ENCODE results near the gene ACKR1. TPM values are rescaled to one million over a fixed set of nuclear protein-coding genes. Genes with fewer than 3 reads are reported as not detected.

The ACKR1 gene
- total RNA-seq, 1 donor: not detected

DNA sequence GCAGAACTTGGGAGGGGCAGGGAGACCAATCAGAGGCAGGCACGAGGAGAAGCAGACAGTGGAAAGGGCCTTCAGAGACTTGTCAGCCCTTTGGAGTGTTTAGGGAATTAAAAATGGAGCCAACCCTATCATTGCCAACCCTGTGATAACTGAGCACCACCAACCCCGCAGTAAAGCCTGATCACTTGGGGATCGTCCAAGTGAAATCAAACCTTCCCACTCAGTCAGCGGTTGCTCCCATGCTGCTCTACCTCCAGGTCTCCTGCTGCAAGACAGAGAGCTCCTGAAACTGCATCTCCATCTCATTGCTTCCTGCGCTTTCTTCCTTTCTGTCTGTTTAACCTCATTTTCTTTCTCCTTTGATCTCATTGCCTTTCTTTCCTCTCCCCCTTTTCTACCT, 4.8 kb upstream of the ACKR1 start:
- no peak for TF ChIP-seq CTCF (IDR thresholded peaks at IDR 0.05; ENCODE audit: insufficient read depth, low read depth, low read length)
- H3K4me3 ChIP-seq (ENCODE audit: low read depth, low read length): no peak overlapping the region
- DNase-seq (ENCODE audit: low read depth): no peak

DNA sequence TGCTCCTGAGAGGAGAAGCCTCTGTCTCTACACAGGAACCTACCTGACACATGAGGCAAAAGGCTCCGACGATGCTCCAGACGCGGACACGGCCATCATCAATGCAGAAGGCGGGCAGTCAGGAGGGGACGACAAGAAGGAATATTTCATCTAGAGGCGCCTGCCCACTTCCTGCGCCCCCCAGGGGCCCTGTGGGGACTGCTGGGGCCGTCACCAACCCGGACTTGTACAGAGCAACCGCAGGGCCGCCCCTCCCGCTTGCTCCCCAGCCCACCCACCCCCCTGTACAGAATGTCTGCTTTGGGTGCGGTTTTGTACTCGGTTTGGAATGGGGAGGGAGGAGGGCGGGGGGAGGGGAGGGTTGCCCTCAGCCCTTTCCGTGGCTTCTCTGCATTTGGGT, 3.9 kb upstream of the ACKR1 start:
- H3K4me3 ChIP-seq (ENCODE audit: low read depth, low read length): no peak overlapping the region
- DNase-seq (ENCODE audit: low read depth): no peak
- TF ChIP-seq CTCF (IDR thresholded peaks at IDR 0.05; ENCODE audit: insufficient read depth, low read depth, low read length): no peak

DNA sequence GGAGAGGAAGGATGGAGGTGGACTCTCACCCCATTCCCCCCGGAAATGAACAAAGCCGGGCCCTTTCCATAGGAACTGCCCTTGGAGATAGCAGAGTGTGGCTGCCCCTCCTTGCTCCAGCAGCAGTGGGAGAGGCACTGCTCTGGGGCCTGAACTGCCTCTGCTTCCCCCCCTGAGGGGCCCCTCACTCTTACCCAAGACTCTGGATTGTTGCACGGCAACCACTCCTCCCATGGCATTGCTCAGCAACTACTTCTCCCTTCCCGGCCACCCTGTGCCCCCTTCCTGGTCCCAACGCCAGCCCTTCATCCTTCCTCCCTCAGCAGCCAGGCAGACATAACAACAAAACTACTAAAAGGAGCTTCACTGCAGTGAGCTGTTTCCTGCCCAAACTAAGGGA, 3.0 kb upstream of the ACKR1 start:
- H3K4me3 ChIP-seq (ENCODE audit: low read depth, low read length): no peak overlapping the region
- no peak for TF ChIP-seq CTCF (IDR thresholded peaks at IDR 0.05; ENCODE audit: insufficient read depth, low read depth, low read length)
- no peak for DNase-seq (ENCODE audit: low read depth)

DNA sequence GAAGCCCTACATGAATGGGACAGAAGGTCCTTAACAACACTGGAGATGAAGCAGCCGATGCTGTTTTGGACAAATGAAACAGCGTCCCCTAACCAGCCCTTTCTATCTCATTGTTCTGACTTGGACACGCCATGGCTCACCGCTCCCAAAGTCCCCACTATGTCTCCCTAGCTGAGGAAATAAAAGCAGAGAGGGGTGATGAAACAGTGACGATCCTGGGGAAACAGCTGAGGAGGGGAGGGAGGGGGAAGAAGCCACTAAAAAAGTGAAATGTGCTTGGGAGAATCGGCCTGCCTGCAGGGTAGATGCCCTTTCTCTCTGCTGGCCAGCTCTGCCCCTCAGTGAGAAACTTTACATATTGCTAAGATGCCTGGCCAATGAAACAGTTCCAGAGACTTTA, 1.1 kb upstream of the ACKR1 start:
- H3K4me3 ChIP-seq (ENCODE audit: low read depth, low read length): no peak overlapping the region
- DNase-seq (ENCODE audit: low read depth): no peak
- TF ChIP-seq CTCF (IDR thresholded peaks at IDR 0.05; ENCODE audit: insufficient read depth, low read depth, low read length): no peak

DNA sequence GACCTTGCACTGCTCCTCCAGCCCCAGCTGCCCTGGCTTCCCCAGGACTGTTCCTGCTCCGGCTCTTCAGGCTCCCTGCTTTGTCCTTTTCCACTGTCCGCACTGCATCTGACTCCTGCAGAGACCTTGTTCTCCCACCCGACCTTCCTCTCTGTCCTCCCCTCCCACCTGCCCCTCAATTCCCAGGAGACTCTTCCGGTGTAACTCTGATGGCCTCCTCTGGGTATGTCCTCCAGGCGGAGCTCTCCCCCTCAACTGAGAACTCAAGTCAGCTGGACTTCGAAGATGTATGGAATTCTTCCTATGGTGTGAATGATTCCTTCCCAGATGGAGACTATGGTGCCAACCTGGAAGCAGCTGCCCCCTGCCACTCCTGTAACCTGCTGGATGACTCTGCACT, 550 bp downstream of the ACKR1 start:
- TF ChIP-seq CTCF (IDR thresholded peaks at IDR 0.05; ENCODE audit: insufficient read depth, low read depth, low read length): no peak
- H3K4me3 ChIP-seq (ENCODE audit: low read depth, low read length): no peak overlapping the region
- DNase-seq (ENCODE audit: low read depth): no peak

GRCh38 chr1:159206110-159206509, 1.4 kb downstream of the ACKR1 start:
- no peak for DNase-seq (ENCODE audit: low read depth)
- no peak overlapping the region for H3K4me3 ChIP-seq (ENCODE audit: low read depth, low read length)
- no peak for TF ChIP-seq CTCF (IDR thresholded peaks at IDR 0.05; ENCODE audit: insufficient read depth, low read depth, low read length)

- TF ChIP-seq CTCF (IDR thresholded peaks at IDR 0.05; ENCODE audit: insufficient read depth, low read depth, low read length): no peak
- no peak for DNase-seq (ENCODE audit: low read depth)
These were observed 2.4 kb downstream of the ACKR1 start for GRCh38 chr1:159207080-159207479.

More at GRCh38 chr1:159207080-159207479, 2.4 kb downstream of the ACKR1 start:
- H3K4me3 ChIP-seq (ENCODE audit: low read depth, low read length): no peak overlapping the region
